Effector memory CD8-positive, alpha-beta T cell (primary cell): Measurements from ENCODE around the gene PCGF1.

Experiments
- ATAC-seq: fragments of 150-1000 bp; cut with Tn5 transposase; replicated peaks from 2 replicates; pipeline ENCODE4 v1.10.0; 2021; ENCODE audit warnings: mild to moderate bottlenecking, moderate library complexity
- DNase-seq, 3 experiments: peaks; one replicate each; pipeline ENCODE4 v3.0.0; 2021
- H3K27ac Mint-ChIP-seq, 2 donors: one replicate each; pipeline ENCODE4 v1.8.0; 2022; ENCODE audit warnings: mild to moderate bottlenecking in 2 of 2, mixed read lengths in 2 of 2, moderate library complexity in 2 of 2
- H3K27me3 Mint-ChIP-seq, 2 donors: one replicate each; pipeline ENCODE4 v1.8.0; 2022; ENCODE audit warnings: mixed read lengths in 2 of 2
- H3K36me3 Mint-ChIP-seq: one replicate; pipeline ENCODE4 v1.8.0; 2022; ENCODE audit warnings: mild to moderate bottlenecking, moderate library complexity, mixed read lengths; ENCODE audit not compliant: insufficient read depth
- H3K4me1 Mint-ChIP-seq, 2 donors: one replicate each; pipeline ENCODE4 v1.8.0; 2022; ENCODE audit warnings: low read depth in 2 of 2, mixed read lengths in 2 of 2
- H3K4me3 Mint-ChIP-seq, 2 donors: one replicate each; pipeline ENCODE4 v1.8.0; 2022; ENCODE audit warnings: mild to moderate bottlenecking in 2 of 2, mixed read lengths in 2 of 2, moderate library complexity in 2 of 2
- H3K9me3 Mint-ChIP-seq, 2 donors: one replicate each; pipeline ENCODE4 v1.8.0; 2022; ENCODE audit warnings: mixed read lengths in 2 of 2

The PCGF1 gene

GRCh38 chr2:74503506-74504475 lies 3.7 kb downstream of the PCGF1 start:
- ATAC-seq = no peak
- Mint-ChIP-seq H3K36me3 (peaks cover 42% of the 10 kb centered on the region), H3K9me3 (no peaks in the 10 kb centered on the region), H3K4me1 (peaks cover 42 to 58% of the 10 kb centered on the region in 2 donors), H3K27me3 (peaks cover 0 to 54% of the 10 kb centered on the region in 2 donors), H3K4me3 (peak overlapping the region; percentile 69 to 77), H3K27ac (peak overlapping the region in 1 of 2 donors; percentile 77)
- DNase-seq = no peak

DNA sequence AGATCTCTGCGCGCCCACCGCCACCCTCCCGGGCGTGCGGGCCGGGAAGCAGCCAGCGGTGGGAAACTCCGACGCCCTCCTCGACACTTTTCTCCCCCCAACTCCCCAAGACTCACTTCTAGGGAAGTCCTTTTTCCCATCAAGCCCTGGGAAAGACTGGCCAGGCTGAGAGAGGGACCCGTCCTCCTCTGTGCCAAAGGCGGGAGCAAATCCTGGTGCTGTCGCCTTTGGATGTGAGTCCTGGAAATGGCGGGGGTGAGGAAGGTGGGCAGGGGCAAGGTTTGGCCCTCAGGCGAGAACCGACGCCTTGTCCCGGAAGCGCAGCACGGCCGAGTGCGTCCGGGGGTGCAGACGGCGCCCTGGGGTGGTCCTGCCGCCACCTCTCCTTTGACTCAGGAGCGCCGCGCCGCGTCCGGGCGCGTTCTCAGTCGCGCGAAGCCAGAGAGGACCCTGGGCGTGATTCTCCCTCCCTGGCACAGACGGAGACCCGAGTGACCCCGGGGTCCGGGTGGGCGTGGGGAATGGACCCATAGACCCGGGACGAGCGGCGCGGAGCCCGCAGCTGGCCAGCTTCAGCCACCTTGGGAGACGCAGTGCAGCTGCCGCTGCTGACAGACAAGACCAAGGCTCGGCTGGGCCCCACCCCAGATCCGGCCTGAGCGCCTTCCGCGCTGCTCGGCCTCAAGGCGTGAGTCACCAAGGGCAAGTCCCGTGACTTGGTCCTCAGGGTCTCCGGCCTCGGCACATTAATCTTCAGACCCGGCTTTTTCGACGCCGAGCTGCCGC lies 4.6 kb downstream of the PCGF1 start:
- peaks cover 42 to 60% of the 10 kb centered on the region in 2 donors for H3K4me1 Mint-ChIP-seq
- peak overlapping the region; percentile 69 to 77 for H3K4me3 Mint-ChIP-seq
- H3K9me3 Mint-ChIP-seq = no peaks in the 10 kb centered on the region
- H3K27me3 Mint-ChIP-seq = peaks cover 6 to 63% of the 10 kb centered on the region in 2 donors
- H3K27ac Mint-ChIP-seq = peak overlapping the region in 1 of 2 donors; percentile 77
- DNase-seq = peak in 1 of 3 experiments; percentile 32
- H3K36me3 Mint-ChIP-seq = peaks cover 33% of the 10 kb centered on the region
- ATAC-seq = no peak

DNA sequence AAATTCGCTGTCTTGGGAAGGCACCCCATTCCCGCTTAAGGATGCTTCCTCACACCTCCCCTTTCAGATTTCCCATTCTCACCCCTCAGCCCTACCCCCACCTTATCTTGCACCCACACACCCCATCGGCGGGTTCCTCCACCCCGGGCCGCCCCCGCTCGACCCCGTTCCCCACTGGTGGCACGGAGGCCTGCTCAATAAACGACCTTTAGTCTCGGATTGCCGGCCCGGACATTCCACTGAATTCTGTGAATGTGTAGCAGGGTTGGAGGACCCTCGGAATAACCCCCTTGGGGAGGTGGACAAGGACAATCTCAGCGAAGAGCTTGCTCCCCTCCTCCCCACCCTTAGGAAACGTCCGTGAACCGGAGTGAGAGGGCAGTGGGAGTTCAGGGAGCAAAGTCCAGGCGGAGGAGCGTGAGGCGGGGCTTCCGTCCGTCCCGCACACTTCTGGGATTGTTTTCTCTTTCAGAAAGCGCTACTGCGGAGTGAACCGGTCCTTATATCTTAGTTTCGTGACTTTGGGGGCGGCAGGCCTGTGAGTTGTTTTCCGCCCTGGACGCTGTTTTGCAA lies 5.3 kb downstream of the PCGF1 start:
- Mint-ChIP-seq H3K27ac (no peak overlapping the region), H3K4me3 (peak overlapping the region; percentile 69 to 77), H3K4me1 (peaks cover 37 to 54% of the 10 kb centered on the region in 2 donors), H3K36me3 (peaks cover 27% of the 10 kb centered on the region), H3K9me3 (no peaks in the 10 kb centered on the region), H3K27me3 (peaks cover 6 to 68% of the 10 kb centered on the region in 2 donors)
- DNase-seq = no peak
- no peak for ATAC-seq

- Mint-ChIP-seq H3K36me3 (peaks cover 22% of the 10 kb centered on the region), H3K9me3 (no peaks in the 10 kb centered on the region), H3K4me1 (peaks cover 30 to 47% of the 10 kb centered on the region in 2 donors), H3K4me3 (peak overlapping the region; percentile 69 to 77), H3K27me3 (peaks cover 6 to 68% of the 10 kb centered on the region in 2 donors), H3K27ac (no peak overlapping the region)
- no peak for ATAC-seq
- DNase-seq = no peak
Observed at GRCh38 chr2:74501335-74502071, 6.0 kb downstream of the PCGF1 start.

DNA sequence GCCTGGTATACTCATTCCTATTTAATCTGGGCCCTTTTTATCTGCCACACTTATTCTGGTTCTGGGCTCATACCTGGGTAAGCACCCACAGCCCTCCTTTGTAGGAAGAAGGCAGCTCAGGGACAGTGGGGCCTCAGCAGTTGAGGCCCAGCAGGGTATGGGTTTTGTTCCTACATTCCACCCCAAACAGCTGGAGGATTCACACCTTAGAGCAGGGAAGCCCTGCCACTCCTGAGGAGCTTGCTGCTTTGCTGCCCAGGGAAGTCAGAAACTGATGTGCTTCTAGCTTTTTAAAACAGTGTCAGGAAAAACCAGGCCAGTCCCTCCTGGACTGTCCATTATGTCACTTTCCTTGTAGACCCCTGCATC lies 6.9 kb downstream of the PCGF1 start:
- Mint-ChIP-seq H3K27me3 (peaks cover 6 to 68% of the 10 kb centered on the region in 2 donors), H3K4me3 (no peak overlapping the region), H3K9me3 (no peaks in the 10 kb centered on the region), H3K36me3 (peaks cover 22% of the 10 kb centered on the region), H3K4me1 (peaks cover 27 to 46% of the 10 kb centered on the region in 2 donors), H3K27ac (no peak overlapping the region)
- ATAC-seq = no peak
- no peak for DNase-seq

GRCh38 chr2:74499940-74500577 lies 7.4 kb downstream of the PCGF1 start:
- H3K36me3 Mint-ChIP-seq = peaks cover 17% of the 10 kb centered on the region
- H3K4me1 Mint-ChIP-seq = peaks cover 27 to 44% of the 10 kb centered on the region in 2 donors
- ATAC-seq (no peak), DNase-seq (no peak)
- H3K27ac Mint-ChIP-seq = no peak overlapping the region
- H3K4me3 Mint-ChIP-seq = peak overlapping the region in 1 of 2 donors; percentile 25
- H3K27me3 Mint-ChIP-seq = peaks cover 6 to 68% of the 10 kb centered on the region in 2 donors
- no peaks in the 10 kb centered on the region for H3K9me3 Mint-ChIP-seq

DNA sequence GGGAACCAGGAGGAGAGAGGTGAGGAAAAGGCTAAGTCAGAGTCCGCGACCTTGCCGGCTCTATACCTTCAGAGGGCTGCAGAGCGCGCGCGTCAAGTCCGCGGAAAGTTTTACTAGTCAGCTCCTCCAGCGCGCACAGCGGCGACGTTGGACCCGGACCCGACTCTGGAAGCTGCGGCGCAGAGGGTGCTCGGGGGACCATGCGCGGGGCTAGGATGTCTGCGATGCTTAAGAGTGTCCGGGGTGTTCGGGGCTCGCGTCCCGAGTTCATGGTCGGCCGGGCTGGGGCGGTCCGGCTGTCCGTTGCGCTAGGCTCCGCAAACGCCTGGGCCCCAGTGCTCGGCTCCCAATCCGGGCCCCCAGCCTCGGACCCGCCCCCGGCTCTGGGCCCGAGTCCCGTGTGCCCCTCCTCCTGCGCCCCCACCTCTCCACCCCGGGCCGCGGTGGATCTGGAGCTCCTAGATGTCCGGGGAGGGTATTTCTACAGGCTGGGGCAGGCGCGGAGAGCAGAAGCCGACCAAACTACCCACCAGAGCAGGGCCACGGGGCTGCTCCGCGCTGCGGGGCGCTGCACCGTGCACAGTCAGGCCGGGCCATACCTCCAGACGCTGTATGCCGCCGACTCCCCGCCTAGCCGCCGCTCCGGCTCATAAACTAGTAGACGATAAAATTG lies 8.1 kb downstream of the PCGF1 start, which contains the start of gene LBX2:
Gene LBX2 (minus strand): TSS at position 337 of the 673 bp plus-strand sequence. CDS start 66 bp downstream, at position 271.
- peak within 1 kb of the TSS; percentile 8 to 81 for H3K27ac Mint-ChIP-seq
- ATAC-seq (no peak), DNase-seq (no peak)
- no peaks in the 10 kb centered on the region for H3K9me3 Mint-ChIP-seq
- H3K4me1 Mint-ChIP-seq = peaks cover 22 to 37% of the 10 kb centered on the region in 2 donors
- peaks cover 6 to 63% of the 10 kb centered on the region in 2 donors for H3K27me3 Mint-ChIP-seq
- H3K4me3 Mint-ChIP-seq = peak within 1 kb of the TSS; percentile 82 to 93
- peaks cover 11% of the 10 kb centered on the region for H3K36me3 Mint-ChIP-seq

- peaks cover 8% of the 10 kb centered on the region for H3K36me3 Mint-ChIP-seq
- H3K9me3 Mint-ChIP-seq = no peaks in the 10 kb centered on the region
- peaks cover 6 to 56% of the 10 kb centered on the region in 2 donors for H3K27me3 Mint-ChIP-seq
- ATAC-seq (peak; percentile 39), DNase-seq (no peak)
- H3K4me3 Mint-ChIP-seq = peak overlapping the region; percentile 82 to 93
- peaks cover 19 to 34% of the 10 kb centered on the region in 2 donors for H3K4me1 Mint-ChIP-seq
- H3K27ac Mint-ChIP-seq = peak overlapping the region; percentile 8 to 81
Observed at GRCh38 chr2:74498500-74499266, 8.8 kb downstream of the PCGF1 start.

- peaks cover 6 to 53% of the 10 kb centered on the region in 2 donors for H3K27me3 Mint-ChIP-seq
- peak overlapping the region in 1 of 2 donors; percentile 81 for H3K27ac Mint-ChIP-seq
- H3K4me1 Mint-ChIP-seq = peaks cover 19 to 28% of the 10 kb centered on the region in 2 donors
Observed at GRCh38 chr2:74497777-74498499, 9.6 kb downstream of the PCGF1 start.

GRCh38 chr2:74496997-74497776 lies 10.3 kb downstream of the PCGF1 start:
- no peaks in the 10 kb centered on the region for H3K9me3 Mint-ChIP-seq
- peak overlapping the region in 1 of 2 donors; percentile 81 for H3K27ac Mint-ChIP-seq
- peaks cover 12% of the 10 kb centered on the region for H3K36me3 Mint-ChIP-seq
- ATAC-seq (no peak), DNase-seq (no peak)
- H3K4me1 Mint-ChIP-seq = peaks cover 19 to 23% of the 10 kb centered on the region in 2 donors
- H3K4me3 Mint-ChIP-seq = peak overlapping the region; percentile 82 to 93
- peaks cover 6 to 47% of the 10 kb centered on the region in 2 donors for H3K27me3 Mint-ChIP-seq

More at GRCh38 chr2:74497777-74498499, 9.6 kb downstream of the PCGF1 start:
- Mint-ChIP-seq H3K9me3 (no peaks in the 10 kb centered on the region), H3K36me3 (peaks cover 10% of the 10 kb centered on the region), H3K4me3 (peak overlapping the region; percentile 82 to 93)
- DNase-seq = no peak
- peak; percentile 55 for ATAC-seq
